DND-41 (cell line): Measurements from ENCODE around the gene CCDC63.
"Not testable (repeated sequence)": the region's sequence is repeated elsewhere in the genome, so short reads cannot be mapped to it uniquely, and the experiment has no call there.

Source experiments
- ATAC-seq: fragments of 200-7000 bp; cut with Tn5 transposase; 3 replicates; pipeline ENCODE4 v1.9.1; 2021; ENCODE audit warnings: low read depth; ENCODE audit not compliant: insufficient read depth
- DNase-seq: peaks from one replicate; pipeline ENCODE4 v3.0.0-alpha.2; 2020
- H2AFZ ChIP-seq: 2 replicates; pipeline ENCODE4 v1.6.0; 2012; ENCODE audit warnings: low read depth, low read length
- H3K27ac ChIP-seq: 2 replicates; pipeline ENCODE4 v1.5.1; 2012; ENCODE audit warnings: low read length, inconsistent platforms
- H3K27me3 ChIP-seq: fragments of 200-600 bp; sonication (generic); 2 replicates; pipeline ENCODE4 v1.6.0; 2012; ENCODE audit warnings: low read length, mild to moderate bottlenecking, inconsistent platforms; ENCODE audit not compliant: insufficient read depth, poor library complexity
- H3K36me3 ChIP-seq: 2 replicates; pipeline ENCODE4 v1.5.1; 2012; ENCODE audit warnings: low read length, inconsistent platforms; ENCODE audit not compliant: insufficient read depth
- H3K4me1 ChIP-seq: 2 replicates; pipeline ENCODE4 v1.5.1; 2012; ENCODE audit warnings: mild to moderate bottlenecking, low read length; ENCODE audit not compliant: insufficient read depth
- H3K4me2 ChIP-seq: 2 replicates; pipeline ENCODE4 v1.6.0; 2012; ENCODE audit warnings: mild to moderate bottlenecking, moderate library complexity, low read length, inconsistent platforms; ENCODE audit not compliant: insufficient read depth
- H3K4me3 ChIP-seq, 2 experiments: fragments of 200-600 bp in 1 of 2; shearing (Covaris generic) in 1 of 2; 2 replicates each; pipeline ENCODE4 v1.5.1; 2012 to 2016; ENCODE audit warnings: inconsistent platforms in 2 of 2, low read length in 2 of 2, mild to moderate bottlenecking in 2 of 2, low read depth in 1 of 2, moderate library complexity in 1 of 2
- H3K79me2 ChIP-seq: 2 replicates; pipeline ENCODE4 v1.6.0; 2012; ENCODE audit warnings: low read length, inconsistent platforms; ENCODE audit not compliant: insufficient read depth
- H3K9ac ChIP-seq: 2 replicates; pipeline ENCODE4 v1.6.0; 2012; ENCODE audit warnings: low read depth, mild to moderate bottlenecking, inconsistent platforms, low read length, moderate library complexity
- H3K9me3 ChIP-seq: 2 replicates; pipeline ENCODE4 v1.5.1; 2012; ENCODE audit warnings: low read length, moderate library complexity, mild to moderate bottlenecking, inconsistent platforms; ENCODE audit not compliant: insufficient read depth, severe bottlenecking
- H4K20me1 ChIP-seq: 2 replicates; pipeline ENCODE4 v1.6.0; 2012; ENCODE audit warnings: low read length; ENCODE audit not compliant: insufficient read depth
- EZH2 ChIP-seq: IDR thresholded peaks from 3 replicates; pipeline ENCODE4 v1.6.1; 2012; ENCODE audit warnings: borderline replicate concordance, low read depth, mild to moderate bottlenecking, moderate library complexity, low read length, inconsistent platforms; ENCODE audit not compliant: severe bottlenecking
- TF ChIP-seq, protein P1 (sequence below): IDR thresholded peaks from 2 replicates; pipeline ENCODE4 v1.5.1; 2012; ENCODE audit warnings: borderline replicate concordance, low read length, moderate library complexity, mild to moderate bottlenecking; ENCODE audit not compliant: poor library complexity, severe bottlenecking; ENCODE audit errors: extremely low read depth

CCDC63 gene

DNA sequence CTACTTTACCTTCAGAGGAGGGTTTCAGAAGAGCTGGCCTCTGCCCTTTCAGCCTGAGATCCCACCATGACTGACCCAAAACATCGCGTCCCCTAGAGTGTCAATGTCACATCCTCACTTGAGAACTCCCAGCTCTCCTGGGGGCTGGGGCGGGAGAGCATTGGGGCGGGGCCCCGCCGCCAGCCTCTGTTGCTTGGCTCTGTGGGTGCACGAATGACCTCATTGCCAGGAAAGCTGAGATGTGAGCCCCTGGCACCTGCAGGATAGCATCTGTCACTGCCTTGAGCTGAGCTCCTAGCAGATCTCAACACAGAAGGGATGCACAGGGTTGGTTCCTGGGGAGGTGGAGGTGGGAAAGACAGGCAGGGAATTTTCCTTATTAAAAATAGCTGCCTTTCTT is 94.1 kb downstream of the CCDC63 start:
- Histone ChIP-seq H4K20me1 (no peaks in the 10 kb centered on the region), H3K4me2 (no peak overlapping the region), H3K9me3 (peaks cover 3% of the 10 kb centered on the region), H3K9ac (no peak overlapping the region), H3K27ac (no peak overlapping the region), H3K4me1 (no peaks in the 10 kb centered on the region), H3K4me3 (no peak overlapping the region), H3K79me2 (no peaks in the 10 kb centered on the region), H2AFZ (no peak overlapping the region), H3K36me3 (no peaks in the 10 kb centered on the region), H3K27me3 (peaks cover 3% of the 10 kb centered on the region)
- no peak for DNase-seq
- TF ChIP-seq, protein P1, sequence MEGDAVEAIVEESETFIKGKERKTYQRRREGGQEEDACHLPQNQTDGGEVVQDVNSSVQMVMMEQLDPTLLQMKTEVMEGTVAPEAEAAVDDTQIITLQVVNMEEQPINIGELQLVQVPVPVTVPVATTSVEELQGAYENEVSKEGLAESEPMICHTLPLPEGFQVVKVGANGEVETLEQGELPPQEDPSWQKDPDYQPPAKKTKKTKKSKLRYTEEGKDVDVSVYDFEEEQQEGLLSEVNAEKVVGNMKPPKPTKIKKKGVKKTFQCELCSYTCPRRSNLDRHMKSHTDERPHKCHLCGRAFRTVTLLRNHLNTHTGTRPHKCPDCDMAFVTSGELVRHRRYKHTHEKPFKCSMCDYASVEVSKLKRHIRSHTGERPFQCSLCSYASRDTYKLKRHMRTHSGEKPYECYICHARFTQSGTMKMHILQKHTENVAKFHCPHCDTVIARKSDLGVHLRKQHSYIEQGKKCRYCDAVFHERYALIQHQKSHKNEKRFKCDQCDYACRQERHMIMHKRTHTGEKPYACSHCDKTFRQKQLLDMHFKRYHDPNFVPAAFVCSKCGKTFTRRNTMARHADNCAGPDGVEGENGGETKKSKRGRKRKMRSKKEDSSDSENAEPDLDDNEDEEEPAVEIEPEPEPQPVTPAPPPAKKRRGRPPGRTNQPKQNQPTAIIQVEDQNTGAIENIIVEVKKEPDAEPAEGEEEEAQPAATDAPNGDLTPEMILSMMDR: no peak
- TF ChIP-seq EZH2: no peak
- ATAC-seq: no peak

DNA sequence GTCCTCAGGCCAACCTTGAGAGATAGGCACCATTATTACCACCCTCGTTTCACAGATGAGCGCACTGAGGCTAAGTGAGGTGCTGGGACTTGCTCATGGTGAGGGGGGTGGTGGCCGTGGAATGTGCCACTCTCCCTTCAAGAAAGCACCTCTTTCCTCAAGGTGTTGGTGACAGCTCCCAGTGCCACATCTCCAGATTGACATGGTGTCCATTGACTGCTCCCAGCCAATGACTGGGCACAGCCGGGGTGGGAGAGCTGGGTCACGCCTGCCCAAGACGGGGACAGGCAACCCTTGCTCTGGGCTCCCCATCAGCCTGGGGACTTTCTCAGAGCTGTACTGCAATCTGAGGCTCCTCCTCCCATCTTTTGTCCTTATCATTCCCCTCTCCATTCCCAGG is 94.6 kb downstream of the CCDC63 start:
- peaks cover 6% of the 10 kb centered on the region for H3K9me3 ChIP-seq
- no peak overlapping the region for H3K4me3 ChIP-seq
- no peak overlapping the region for H2AFZ ChIP-seq
- H3K36me3 ChIP-seq: no peaks in the 10 kb centered on the region
- H3K4me1 ChIP-seq: no peaks in the 10 kb centered on the region
- H3K27me3 ChIP-seq: peaks cover 3% of the 10 kb centered on the region
- H3K27ac ChIP-seq: no peak overlapping the region
- no peak for DNase-seq
- no peak overlapping the region for H3K9ac ChIP-seq
- H4K20me1 ChIP-seq: no peaks in the 10 kb centered on the region
- H3K79me2 ChIP-seq: no peaks in the 10 kb centered on the region
- no peak overlapping the region for H3K4me2 ChIP-seq
- TF ChIP-seq EZH2: no peak
- TF ChIP-seq, protein P1: no peak
- no peak for ATAC-seq

DNA sequence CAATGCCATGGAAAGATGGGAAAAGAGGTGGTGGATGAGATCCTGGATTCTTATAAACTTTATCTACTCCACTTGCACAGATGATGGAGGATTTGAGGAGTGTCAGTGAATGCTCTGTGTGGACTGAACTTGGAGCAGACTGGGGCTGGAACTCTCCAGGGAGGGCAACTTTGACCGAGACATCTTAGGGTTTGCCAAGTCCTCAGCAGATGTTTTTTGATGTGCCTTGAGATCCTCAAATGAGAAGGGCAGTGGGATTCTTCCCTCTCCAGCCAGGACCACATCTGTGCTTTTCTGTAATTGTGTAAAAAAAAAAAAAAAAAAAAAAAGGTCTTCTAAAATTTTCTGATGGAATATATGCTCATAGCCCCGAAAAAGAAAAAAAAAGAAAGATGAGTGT is 96.6 kb downstream of the CCDC63 start:
- Histone ChIP-seq H3K4me2 (no peak overlapping the region), H2AFZ (no peak overlapping the region), H3K9me3 (peaks cover 9% of the 10 kb centered on the region), H3K36me3 (no peaks in the 10 kb centered on the region), H3K27me3 (peaks cover 3% of the 10 kb centered on the region), H3K4me1 (no peaks in the 10 kb centered on the region), H4K20me1 (no peaks in the 10 kb centered on the region), H3K4me3 (no peak overlapping the region), H3K9ac (no peak overlapping the region), H3K27ac (no peak overlapping the region), H3K79me2 (no peaks in the 10 kb centered on the region)
- TF ChIP-seq, protein P1: no peak
- no peak for TF ChIP-seq EZH2
- ATAC-seq: no peak
- DNase-seq: no peak

DNA sequence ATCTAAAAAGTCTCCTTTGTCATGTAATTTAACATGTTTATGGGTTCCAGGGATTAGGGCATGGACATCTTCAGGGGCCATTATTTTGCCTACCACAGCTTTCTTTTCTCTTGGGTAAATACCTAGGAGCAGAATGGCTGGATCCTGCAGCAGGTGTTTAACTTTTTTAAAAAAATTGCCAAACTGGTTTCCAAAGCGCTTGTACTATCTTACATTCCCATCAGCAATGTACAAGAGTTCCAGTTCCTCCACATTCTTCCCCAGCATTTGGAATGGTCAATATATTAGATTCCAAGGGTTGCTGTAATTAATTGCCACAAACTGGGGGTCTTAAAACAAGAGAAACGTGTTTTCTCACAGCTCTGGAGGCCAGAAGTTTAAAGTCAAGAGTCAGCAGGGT is 101.3 kb downstream of the CCDC63 start:
- H3K4me3 ChIP-seq: no peak overlapping the region
- H3K36me3 ChIP-seq: no peaks in the 10 kb centered on the region
- H4K20me1 ChIP-seq: no peaks in the 10 kb centered on the region
- H3K9me3 ChIP-seq: peaks cover 9% of the 10 kb centered on the region
- no peaks in the 10 kb centered on the region for H3K79me2 ChIP-seq
- DNase-seq: no peak
- H2AFZ ChIP-seq: no peak overlapping the region
- no peak for ATAC-seq
- TF ChIP-seq, protein P1: no peak
- TF ChIP-seq EZH2: no peak
- H3K27ac ChIP-seq: no peak overlapping the region
- no peak overlapping the region for H3K9ac ChIP-seq
- no peaks in the 10 kb centered on the region for H3K4me1 ChIP-seq
- H3K27me3 ChIP-seq: peaks cover 3% of the 10 kb centered on the region
- no peak overlapping the region for H3K4me2 ChIP-seq

DNA sequence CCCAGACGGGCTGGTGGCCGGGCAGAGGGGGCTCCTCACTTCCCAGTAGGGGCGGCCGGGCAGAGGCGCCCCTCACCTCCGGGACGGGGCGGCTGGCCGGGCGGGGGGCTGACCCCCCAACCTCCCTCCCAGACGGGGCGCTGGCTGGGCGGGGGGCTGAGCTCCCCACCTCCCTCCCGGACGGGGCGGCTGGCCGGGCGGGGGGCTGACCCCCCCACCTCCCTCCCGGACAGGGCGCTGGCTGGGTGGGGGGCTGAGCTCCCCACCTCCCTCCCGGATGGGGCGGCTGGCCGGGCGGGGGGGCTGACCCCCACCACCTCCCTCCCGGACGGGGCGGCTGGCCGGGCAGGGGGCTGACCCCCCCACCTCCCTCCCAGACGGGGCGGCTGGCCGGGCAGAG is 103.7 kb downstream of the CCDC63 start:
- not testable (repeated sequence) for H3K4me1 ChIP-seq, DNase-seq, H3K27ac ChIP-seq, H3K79me2 ChIP-seq, H3K4me2 ChIP-seq, H3K27me3 ChIP-seq, H2AFZ ChIP-seq, ATAC-seq, H3K9ac ChIP-seq, H3K9me3 ChIP-seq, H3K4me3 ChIP-seq, H4K20me1 ChIP-seq, H3K36me3 ChIP-seq
